ENCODE data around the gene BIRC3. TPM values are rescaled to one million over a fixed set of nuclear protein-coding genes. Genes with fewer than 3 reads are reported as not detected.

The BIRC3 gene
- total RNA-seq, 2 experiments from 2014 or later, result 115 to 124 TPM

DNA sequence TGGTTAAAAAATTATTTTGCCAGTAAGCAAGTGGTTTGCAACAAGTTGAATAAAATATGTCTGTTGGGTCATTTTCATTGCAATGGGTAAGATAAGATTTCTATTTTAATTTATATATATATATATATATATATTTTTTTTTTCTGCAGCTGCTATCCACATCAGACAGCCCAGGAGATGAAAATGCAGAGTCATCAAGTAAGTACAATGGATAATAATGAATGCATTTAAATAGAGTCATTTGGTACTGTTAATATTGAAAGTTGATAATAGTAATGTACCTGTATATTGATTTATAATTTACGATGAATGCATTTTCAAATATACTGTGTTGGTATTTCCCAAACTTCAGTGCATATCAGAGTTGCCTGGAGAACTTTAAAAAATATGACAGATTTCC lies 11.5 kb downstream of the BIRC3 start:
- Mint-ChIP-seq H3K36me3 (ENCODE audit: low read depth) (peaks cover 94% of the 10 kb centered on the region), H3K4me1 (ENCODE audit: low read depth) (peaks cover 21% of the 10 kb centered on the region), H3K27ac (peak overlapping the region; percentile 53), H3K27me3 (no peaks in the 10 kb centered on the region), H3K4me3 (no peak overlapping the region), H3K9me3 (no peaks in the 10 kb centered on the region)
- Histone ChIP-seq H3K9me3 (ENCODE audit: control insufficient read depth in 1 of 2, insufficient read depth in 1 of 2, low read length in 2 of 2) (no peaks in the 10 kb centered on the region), H3K27ac (ENCODE audit: low read depth in 1 of 2, low read length in 2 of 2) (no peak overlapping the region), H3K27me3 (ENCODE audit: control insufficient read depth in 1 of 2, insufficient read depth in 2 of 2, low read length in 2 of 2) (no peaks in the 10 kb centered on the region), H3K4me3 (ENCODE audit: low read length) (no peak overlapping the region), H3K4me1 (ENCODE audit: insufficient read depth, low read length) (peaks cover 20% of the 10 kb centered on the region), H3K36me3 (ENCODE audit: insufficient read depth, low read length) (peaks cover 99% of the 10 kb centered on the region)
- no peak for ATAC-seq (ENCODE audit: poor library complexity)
- POLR2A ChIA-PET, result no interaction called here
- no peak for TF ChIP-seq CTCF (IDR thresholded peaks at IDR 0.05)
- intact Hi-C loops (cut with DNase I, micrococcal nuclease), result no loop called here
- no peak for DNase-seq
- CTCF ChIA-PET, result interaction anchor here (1.2 kb wide), 1 partner anchor 35 kb away, joined by 3 read pairs; no protein-coding TSS in a partner anchor

DNA sequence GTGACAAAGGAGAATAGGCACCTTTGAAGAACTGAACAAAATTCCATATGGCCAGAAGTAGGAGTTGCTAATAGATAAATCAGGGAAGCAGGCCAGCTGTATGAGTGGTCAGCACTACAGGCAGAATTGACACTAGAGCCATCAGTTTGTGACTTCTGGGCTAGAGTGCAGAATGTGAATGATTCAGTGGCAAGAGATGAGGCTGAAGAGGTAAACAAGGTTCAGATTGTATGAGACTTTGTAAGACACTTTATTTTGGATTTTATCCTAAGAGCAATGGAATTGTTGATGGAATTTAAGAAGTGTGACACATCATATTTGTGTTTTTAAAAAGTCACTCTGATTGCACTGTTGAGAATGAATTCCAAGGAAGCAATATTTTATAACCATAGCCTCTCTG lies 12.9 kb downstream of the BIRC3 start:
- peaks cover 99% of the 10 kb centered on the region for H3K36me3 ChIP-seq (ENCODE audit: insufficient read depth, low read length)
- ChIA-PET POLR2A (no interaction called here), CTCF (no interaction called here)
- Mint-ChIP-seq H3K36me3 (ENCODE audit: low read depth) (peaks cover 91% of the 10 kb centered on the region), H3K4me1 (ENCODE audit: low read depth) (peaks cover 9% of the 10 kb centered on the region), H3K27me3 (no peaks in the 10 kb centered on the region), H3K9me3 (no peaks in the 10 kb centered on the region), H3K27ac (peak overlapping the region; percentile 63), H3K4me3 (no peak overlapping the region)
- intact Hi-C loops (cut with DNase I, micrococcal nuclease), result no loop called here
- no peak for TF ChIP-seq CTCF (IDR thresholded peaks at IDR 0.05)
- ATAC-seq (ENCODE audit: poor library complexity) (no peak), DNase-seq (no peak)
- H3K9me3 ChIP-seq (ENCODE audit: control insufficient read depth in 1 of 2, insufficient read depth in 1 of 2, low read length in 2 of 2), result no peaks in the 10 kb centered on the region
- H3K4me3 ChIP-seq (ENCODE audit: low read length), result no peak overlapping the region
- no peak overlapping the region for H3K27ac ChIP-seq (ENCODE audit: low read depth in 1 of 2, low read length in 2 of 2)
- H3K27me3 ChIP-seq (ENCODE audit: control insufficient read depth in 1 of 2, insufficient read depth in 2 of 2, low read length in 2 of 2), result no peaks in the 10 kb centered on the region
- peaks cover 12% of the 10 kb centered on the region for H3K4me1 ChIP-seq (ENCODE audit: insufficient read depth, low read length)

DNA sequence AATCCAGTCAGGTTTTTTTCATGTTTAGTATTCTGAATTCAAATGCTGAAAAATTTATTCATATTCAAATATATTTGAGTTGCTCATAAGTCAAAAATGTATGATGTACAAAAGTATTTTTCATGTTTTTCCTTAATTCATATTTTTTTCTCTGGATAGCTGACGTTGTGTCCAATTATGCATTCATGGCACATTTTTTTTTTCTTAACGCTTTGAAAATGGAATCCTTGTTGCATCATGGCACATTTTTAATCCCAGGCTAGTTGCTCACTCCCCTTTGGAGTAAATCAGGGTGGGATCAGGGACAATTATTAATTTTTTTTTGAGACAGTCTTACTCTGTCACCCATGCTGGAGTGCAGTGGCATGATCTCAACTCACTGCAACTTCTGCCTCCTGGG lies 14.1 kb downstream of the BIRC3 start:
- peaks cover 85% of the 10 kb centered on the region for H3K36me3 Mint-ChIP-seq (ENCODE audit: low read depth)

More for the DNA sequence above, 14.1 kb downstream of the BIRC3 start:
- Histone ChIP-seq H3K4me3 (ENCODE audit: low read length) (no peak overlapping the region), H3K4me1 (ENCODE audit: insufficient read depth, low read length) (peaks cover 12% of the 10 kb centered on the region), H3K9me3 (ENCODE audit: control insufficient read depth in 1 of 2, insufficient read depth in 1 of 2, low read length in 2 of 2) (no peaks in the 10 kb centered on the region), H3K27me3 (ENCODE audit: control insufficient read depth in 1 of 2, insufficient read depth in 2 of 2, low read length in 2 of 2) (no peaks in the 10 kb centered on the region), H3K27ac (ENCODE audit: low read depth in 1 of 2, low read length in 2 of 2) (no peak overlapping the region), H3K36me3 (ENCODE audit: insufficient read depth, low read length) (peaks cover 99% of the 10 kb centered on the region)
- no peak for DNase-seq
- intact Hi-C loops (cut with DNase I, micrococcal nuclease), result no loop called here
- Mint-ChIP-seq H3K4me3 (no peak overlapping the region), H3K27me3 (no peaks in the 10 kb centered on the region), H3K4me1 (ENCODE audit: low read depth) (peaks cover 5% of the 10 kb centered on the region), H3K9me3 (no peaks in the 10 kb centered on the region), H3K27ac (no peak overlapping the region)
- no peak for TF ChIP-seq CTCF (IDR thresholded peaks at IDR 0.05)
- POLR2A ChIA-PET, result interaction anchor here (1.7 kb wide), 1 partner anchor 14 kb away, joined by 3 read pairs; the partner anchor contains the start of gene BIRC3
- CTCF ChIA-PET, result no interaction called here
- no peak for ATAC-seq (ENCODE audit: poor library complexity)

Measured in CD4-positive, alpha-beta T cell (primary cell).